ENCODE results near the gene NPC1L1. TPM values are rescaled to one million over a fixed set of nuclear protein-coding genes. Genes with fewer than 3 reads are reported as not detected.

NPC1L1 gene
- total RNA-seq, 3 donors from 2014 or later (not counting 1 experiment from before 2014, with no cell fraction given) = 0.10 to 0.16 TPM; not detected in 1

DNA sequence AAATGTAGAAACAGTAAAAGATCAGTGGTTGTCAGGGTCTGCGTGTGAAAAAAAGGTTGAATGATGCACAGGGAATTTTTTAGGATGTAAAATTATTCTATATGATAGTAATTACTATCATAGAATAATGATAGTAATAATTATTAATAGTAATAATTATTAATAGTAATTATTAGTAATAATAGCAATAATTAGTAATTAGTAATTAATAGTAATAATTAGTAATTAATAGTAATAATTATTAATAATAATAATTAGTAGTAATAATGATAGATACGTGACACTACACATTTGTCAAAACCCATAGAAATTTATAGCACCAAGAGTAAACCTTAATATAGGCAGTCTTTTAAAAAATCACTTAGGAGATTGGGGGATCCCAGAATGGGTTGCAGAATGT is 46.2 kb downstream of the NPC1L1 start:
- ATAC-seq = no peak
- WGBS (ENCODE audit: insufficient coverage) = no CpG with 5 or more reads among the region's 2 CpGs
- no peaks in the 10 kb centered on the region for H3K36me3 ChIP-seq (ENCODE audit: control insufficient read depth, insufficient read depth, low read length)

GRCh38 chr7:44491229-44491628 is 49.9 kb downstream of the NPC1L1 start:
- Mint-ChIP-seq H3K27me3 (ENCODE audit: low read depth in 2 of 2) (peaks cover 8 to 17% of the 10 kb centered on the region in 2 donors), H3K9me3 (no peaks in the 10 kb centered on the region), H3K4me3 (peak overlapping the region; percentile 92), H3K27ac (peak overlapping the region; percentile 85 to 88), H3K4me1 (peaks cover 35% of the 10 kb centered on the region in 2 donors), H3K36me3 (no peaks in the 10 kb centered on the region)
- Histone ChIP-seq H3K9me3 (ENCODE audit: control insufficient read depth, insufficient read depth, low read length) (no peaks in the 10 kb centered on the region), H3K4me3 (ENCODE audit: low read length) (peak overlapping the region; percentile 51), H3K36me3 (ENCODE audit: control insufficient read depth, insufficient read depth, low read length) (no peaks in the 10 kb centered on the region), H3K4me1 (ENCODE audit: control insufficient read depth, insufficient read depth, low read length) (peaks cover 10% of the 10 kb centered on the region), H3K27ac (ENCODE audit: low read length) (peak overlapping the region; percentile 81), H3K27me3 (ENCODE audit: control insufficient read depth, insufficient read depth, low read length) (no peaks in the 10 kb centered on the region)
- no CpG with 5 or more reads among the region's 3 CpGs for WGBS (ENCODE audit: insufficient coverage)
- no peak for ATAC-seq
- intact Hi-C loops (cut with micrococcal nuclease) = no loop called here
- no peak for TF ChIP-seq CTCF (IDR thresholded peaks at IDR 0.05)
- DNase-seq = no peak

More for the DNA sequence above, 46.2 kb downstream of the NPC1L1 start:
- no peak overlapping the region for H3K4me3 Mint-ChIP-seq
- peaks cover 10% of the 10 kb centered on the region in 2 donors for H3K4me1 Mint-ChIP-seq
- TF ChIP-seq CTCF (IDR thresholded peaks at IDR 0.05) = no peak
- no peaks in the 10 kb centered on the region for H3K36me3 Mint-ChIP-seq
- H3K27me3 Mint-ChIP-seq (ENCODE audit: low read depth in 2 of 2) = peaks cover 24 to 27% of the 10 kb centered on the region in 2 donors
- H3K27ac ChIP-seq (ENCODE audit: low read length) = no peak overlapping the region
- no peaks in the 10 kb centered on the region for H3K27me3 ChIP-seq (ENCODE audit: control insufficient read depth, insufficient read depth, low read length)
- H3K9me3 Mint-ChIP-seq = no peaks in the 10 kb centered on the region
- no peaks in the 10 kb centered on the region for H3K9me3 ChIP-seq (ENCODE audit: control insufficient read depth, insufficient read depth, low read length)
- intact Hi-C loops (cut with micrococcal nuclease) = no loop called here
- H3K4me1 ChIP-seq (ENCODE audit: control insufficient read depth, insufficient read depth, low read length) = peaks cover 2% of the 10 kb centered on the region
- H3K27ac Mint-ChIP-seq = no peak overlapping the region
- no peak for DNase-seq
- H3K4me3 ChIP-seq (ENCODE audit: low read length) = no peak overlapping the region

DNA sequence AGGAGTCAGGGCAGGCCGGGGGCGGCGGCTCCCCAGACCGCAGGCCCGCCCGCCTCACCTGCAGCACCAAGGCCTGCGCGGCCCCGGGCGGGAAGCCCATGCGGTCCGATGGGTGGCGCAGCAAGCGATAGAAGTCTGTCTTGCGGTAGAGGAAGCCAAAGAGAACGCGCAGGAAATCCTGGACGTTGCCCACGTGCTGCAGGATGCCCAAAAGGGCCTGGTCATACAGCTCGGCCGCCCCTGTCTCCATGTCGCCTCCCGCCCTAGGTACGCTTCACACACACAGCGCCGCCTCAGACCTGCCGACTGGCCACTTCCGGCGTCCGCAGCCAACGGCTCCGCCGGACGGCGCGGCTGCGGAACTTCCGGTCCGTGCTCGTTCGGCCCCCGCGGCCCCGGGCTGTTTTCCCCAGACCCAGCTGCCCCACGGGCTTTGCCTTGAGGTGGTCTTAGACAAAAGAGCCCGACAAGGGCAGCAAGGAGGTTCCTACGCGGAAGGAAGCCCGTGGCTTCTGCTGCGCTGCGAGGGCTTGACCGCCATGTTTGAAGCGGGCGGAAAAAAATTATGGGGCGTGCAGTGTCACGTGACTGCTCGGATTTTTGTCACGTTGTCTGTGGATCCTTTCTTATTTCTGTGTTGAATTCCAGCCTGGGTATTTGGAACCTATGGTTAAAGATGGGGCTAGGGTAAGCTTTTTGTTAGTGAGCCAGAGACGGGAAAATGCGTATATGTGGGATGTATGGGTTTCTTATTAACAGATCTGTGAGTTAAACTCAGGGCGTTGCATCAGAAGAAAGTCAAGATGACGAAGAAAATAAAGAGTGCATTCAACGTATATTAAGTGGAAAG is 50.6 kb downstream of the NPC1L1 start, which contains the start of gene NUDCD3:
Gene NUDCD3 (minus strand): TSS at position 308 of the 850 bp plus-strand sequence. CDS start 58 bp downstream, at position 250.
- no peak for TF ChIP-seq CTCF (IDR thresholded peaks at IDR 0.05)
- Histone ChIP-seq H3K4me1 (ENCODE audit: control insufficient read depth, insufficient read depth, low read length) (peaks cover 10% of the 10 kb centered on the region), H3K36me3 (ENCODE audit: control insufficient read depth, insufficient read depth, low read length) (no peaks in the 10 kb centered on the region), H3K27me3 (ENCODE audit: control insufficient read depth, insufficient read depth, low read length) (no peaks in the 10 kb centered on the region), H3K27ac (ENCODE audit: low read length) (peak within 1 kb of the TSS; percentile 81), H3K4me3 (ENCODE audit: low read length) (peak within 1 kb of the TSS; percentile 51), H3K9me3 (ENCODE audit: control insufficient read depth, insufficient read depth, low read length) (no peaks in the 10 kb centered on the region)
- no peaks in the 10 kb centered on the region for H3K9me3 Mint-ChIP-seq
- intact Hi-C loops (cut with micrococcal nuclease) = no loop called here
- peaks cover 6 to 11% of the 10 kb centered on the region in 2 donors for H3K27me3 Mint-ChIP-seq (ENCODE audit: low read depth in 2 of 2)
- under 1% methylated on average over 63 of the region's 63 CpGs for WGBS (ENCODE audit: insufficient coverage)
- H3K4me3 Mint-ChIP-seq = peak within 1 kb of the TSS; percentile 92
- DNase-seq (peak; percentile 75 to 91), ATAC-seq (peak; percentile 73 to 86 (median 80))
- H3K27ac Mint-ChIP-seq = peak within 1 kb of the TSS; percentile 85 to 88
- peaks cover 40% of the 10 kb centered on the region in 2 donors for H3K4me1 Mint-ChIP-seq
- no peaks in the 10 kb centered on the region for H3K36me3 Mint-ChIP-seq

All from natural killer cell (primary cell).